Stimulated activated CD8-positive, alpha-beta memory T cell treated with anti-CD3 and anti-CD28 coated beads, Interleukin-12 subunit alpha, Interleukin-12 subunit beta, amount 100 ng/mL, for 24 hours (primary cell): ENCODE data around the gene MPHOSPH10.
"Not testable (repeated sequence)": the region's sequence is repeated elsewhere in the genome, so short reads cannot be mapped to it uniquely, and the experiment has no call there.

Experiments used
- DNase-seq: peaks from one replicate; pipeline ENCODE4 v3.0.0-alpha.2; 2020; ENCODE audit errors: extremely low read depth

Gene MPHOSPH10

GRCh38 chr2:71122387-71123298, 7.8 kb upstream of the MPHOSPH10 start:
- DNase-seq = no peak

- no peak for DNase-seq
Measured at GRCh38 chr2:71125506-71126294, 4.7 kb upstream of the MPHOSPH10 start.

DNA sequence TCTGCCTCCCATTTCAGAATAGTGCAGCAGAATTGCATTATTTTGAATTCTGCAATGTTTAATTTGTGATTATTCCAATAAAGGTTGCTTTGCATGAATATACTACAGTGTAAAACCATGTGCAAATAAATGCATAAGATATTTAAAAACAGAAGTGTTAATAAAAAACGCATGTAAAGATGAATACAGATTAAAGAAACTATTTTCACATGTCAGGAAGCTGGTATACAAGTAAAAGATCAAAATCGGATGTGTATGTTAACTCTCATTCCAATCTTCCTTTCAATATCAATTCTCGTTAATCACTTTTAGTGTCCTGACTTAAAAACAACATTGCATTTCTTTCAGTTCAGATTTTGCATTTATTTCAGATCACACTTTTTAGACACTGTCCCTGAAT, 3.5 kb upstream of the MPHOSPH10 start:
- no peak for DNase-seq

DNA sequence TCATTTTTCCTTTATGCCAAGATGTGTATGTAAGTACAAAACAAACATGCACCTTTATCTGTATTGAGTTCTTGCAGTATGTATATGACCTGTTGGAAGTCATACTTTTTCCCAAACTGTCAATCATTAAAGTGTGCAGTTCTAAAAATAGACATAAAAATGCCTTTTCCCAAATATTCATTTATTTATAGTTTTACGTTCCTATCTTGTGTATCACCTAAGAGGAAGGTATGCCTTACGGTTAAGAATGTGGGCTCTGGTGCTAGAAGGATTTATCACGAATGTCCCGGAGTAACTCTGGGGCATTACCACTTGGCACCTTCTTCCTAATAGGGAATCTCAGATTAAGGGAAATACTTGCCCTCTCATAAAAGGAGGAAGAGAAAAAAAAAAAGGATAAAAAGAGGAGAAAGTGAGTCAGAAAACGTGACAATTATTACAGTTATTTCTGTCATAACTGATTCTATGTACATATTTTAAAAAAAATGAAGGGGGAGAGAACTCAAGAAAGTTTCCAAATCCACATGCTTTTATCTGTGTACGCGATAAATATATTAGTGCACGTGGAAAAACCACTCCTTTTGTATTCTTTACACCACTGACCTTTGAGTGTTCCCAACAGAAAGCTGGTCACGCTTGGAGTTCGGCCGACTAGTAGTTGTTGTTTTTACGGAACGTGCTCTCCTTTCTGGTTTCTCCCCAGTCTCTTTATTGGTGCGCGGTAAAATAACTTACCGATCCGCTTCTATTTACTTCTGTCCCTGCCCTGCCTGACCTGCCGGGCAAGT, 1.1 kb upstream of the MPHOSPH10 start:
- no peak for DNase-seq

- DNase-seq = no peak
Measured at GRCh38 chr2:71129902-71130151, 607 bp upstream of the MPHOSPH10 start.

GRCh38 chr2:71130905-71131244, 441 bp downstream of the MPHOSPH10 start:
- no peak for DNase-seq

- DNase-seq = not testable (repeated sequence)
Measured at GRCh38 chr2:71131387-71132166, 1.1 kb downstream of the MPHOSPH10 start.

DNA sequence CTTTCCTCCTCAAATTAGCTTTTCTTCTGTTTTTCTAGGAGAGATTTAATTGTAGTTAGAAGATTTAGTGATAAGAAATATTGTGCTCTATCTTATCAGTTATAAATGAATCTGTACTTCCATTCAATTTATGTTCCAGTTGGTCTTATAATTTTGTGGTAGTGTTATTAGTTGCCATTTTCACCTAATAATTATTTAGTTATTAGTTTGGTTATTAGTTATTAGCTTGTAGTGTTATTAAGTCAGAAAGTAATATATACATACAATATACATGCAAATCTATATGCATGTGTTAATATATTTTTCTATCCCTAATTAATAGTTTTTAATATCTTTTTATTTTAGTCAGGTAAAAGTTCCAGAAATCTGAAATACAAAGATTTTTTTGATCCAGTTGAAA, 3.2 kb downstream of the MPHOSPH10 start:
- DNase-seq = no peak

DNA sequence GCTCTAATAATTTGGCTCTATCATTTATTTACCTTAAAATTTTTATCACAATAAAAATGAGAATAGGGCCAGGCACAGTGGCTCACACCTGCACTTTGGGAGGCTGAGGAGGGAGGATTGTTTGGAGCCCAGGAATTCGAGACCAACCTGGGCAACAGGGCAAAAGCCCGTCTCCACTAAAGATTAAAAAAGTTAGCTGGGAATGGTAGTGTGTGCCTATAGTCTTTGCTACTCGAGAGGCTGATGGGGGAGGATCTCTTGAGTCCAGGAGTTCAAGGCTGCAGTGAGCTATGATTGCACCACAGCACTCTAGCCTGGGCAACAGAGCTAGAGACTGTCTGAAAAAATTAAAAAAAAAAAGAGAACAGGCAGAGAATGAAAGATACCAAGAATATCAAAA, 5.7 kb downstream of the MPHOSPH10 start:
- no peak for DNase-seq

GRCh38 chr2:71143782-71144181, 13.3 kb downstream of the MPHOSPH10 start:
- DNase-seq = no peak

DNA sequence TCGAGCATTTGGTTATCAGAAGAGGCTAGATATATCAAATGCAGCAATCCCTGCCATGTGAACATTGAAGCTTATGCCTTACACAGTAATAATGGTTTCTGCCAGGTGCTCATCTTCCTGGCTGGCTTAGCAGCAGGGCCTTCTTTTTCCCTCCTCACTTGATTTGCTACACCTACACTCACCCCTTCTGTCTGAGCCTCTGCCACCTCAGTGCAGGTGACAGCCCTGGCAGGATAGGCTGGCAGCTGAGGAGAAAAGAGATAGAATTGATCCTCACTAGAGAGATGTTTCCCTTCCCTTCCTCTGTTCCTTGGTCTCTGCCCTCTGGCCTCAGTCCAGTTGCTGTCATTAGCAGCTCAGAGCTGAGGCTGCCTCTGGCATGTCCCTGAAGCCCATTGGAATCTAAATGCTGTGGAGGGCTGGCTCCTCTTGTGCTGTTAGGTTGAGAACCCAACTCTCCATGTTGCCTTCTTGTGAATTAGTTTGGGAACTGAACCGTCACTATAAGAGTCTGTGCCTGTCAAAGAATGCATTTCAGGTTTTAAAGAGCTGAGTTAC, 18.2 kb downstream of the MPHOSPH10 start:
- no peak for DNase-seq

- no peak for DNase-seq
Measured at GRCh38 chr2:71150082-71150816, 19.8 kb downstream of the MPHOSPH10 start.

DNA sequence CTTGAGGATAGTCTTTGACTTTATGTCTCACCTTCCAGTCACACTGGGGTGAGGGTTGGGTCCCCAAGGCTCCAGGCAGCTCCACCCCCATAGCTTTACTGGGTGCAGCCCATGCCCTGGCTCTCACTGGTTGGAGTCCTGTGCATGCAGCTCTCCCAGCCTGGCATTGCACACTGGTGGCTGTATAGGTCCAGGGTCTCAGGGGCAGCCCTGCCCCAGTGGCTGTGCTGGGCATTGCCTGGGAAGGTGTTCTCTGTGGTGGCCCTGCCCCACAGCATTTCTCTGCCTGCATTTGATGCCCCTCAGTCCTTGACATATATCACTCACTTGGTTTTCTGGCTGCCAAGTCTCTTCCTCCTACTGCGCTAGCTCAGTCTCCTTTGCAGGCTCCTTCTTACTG, 21.2 kb downstream of the MPHOSPH10 start:
- DNase-seq = no peak

GRCh38 chr2:71153585-71154224, 23.3 kb downstream of the MPHOSPH10 start:
- no peak for DNase-seq

DNA sequence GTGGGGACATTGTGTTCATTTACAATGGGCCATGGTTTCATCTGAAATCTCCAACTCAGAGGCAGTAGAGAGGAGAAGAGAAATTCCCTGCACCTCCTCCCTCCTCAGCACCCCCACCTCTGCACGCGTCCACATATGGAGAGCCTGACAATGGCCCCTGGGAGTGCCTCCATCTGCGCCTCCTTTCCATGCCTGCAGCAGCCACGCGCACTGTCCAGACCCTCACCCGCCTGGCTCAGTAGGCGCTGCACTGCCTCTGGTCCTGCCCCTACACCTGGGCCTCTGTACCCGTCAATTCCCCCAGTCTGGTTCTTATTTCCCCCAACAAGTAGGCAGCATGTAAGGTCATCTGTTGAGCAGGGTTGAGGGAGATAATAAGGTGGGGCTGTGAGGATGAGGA, 23.8 kb downstream of the MPHOSPH10 start:
- no peak for DNase-seq

GRCh38 chr2:71154798-71155197, 24.4 kb downstream of the MPHOSPH10 start:
- DNase-seq = no peak

GRCh38 chr2:71155846-71156245, 25.4 kb downstream of the MPHOSPH10 start:
- DNase-seq = no peak

DNA sequence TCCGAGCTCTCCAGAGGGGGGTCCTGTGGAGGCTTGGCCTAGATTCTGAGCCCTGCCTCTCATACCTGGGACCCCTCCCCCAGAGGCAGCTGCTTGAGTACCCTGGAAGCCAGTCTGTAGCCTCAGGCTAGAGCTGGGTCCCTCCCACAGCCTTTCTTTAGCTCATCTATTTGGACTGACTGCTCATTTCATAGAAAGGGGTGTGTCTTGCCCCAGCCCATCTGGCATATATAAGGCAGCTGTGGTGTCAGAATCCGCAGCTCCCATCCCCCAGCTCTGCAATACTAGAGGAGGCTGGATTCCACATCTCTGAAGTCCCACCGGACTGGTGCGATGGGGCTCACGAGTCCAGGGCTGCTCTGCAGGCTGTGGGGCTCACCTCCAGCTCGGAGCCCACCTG, 26.1 kb downstream of the MPHOSPH10 start:
- no peak for DNase-seq

DNA sequence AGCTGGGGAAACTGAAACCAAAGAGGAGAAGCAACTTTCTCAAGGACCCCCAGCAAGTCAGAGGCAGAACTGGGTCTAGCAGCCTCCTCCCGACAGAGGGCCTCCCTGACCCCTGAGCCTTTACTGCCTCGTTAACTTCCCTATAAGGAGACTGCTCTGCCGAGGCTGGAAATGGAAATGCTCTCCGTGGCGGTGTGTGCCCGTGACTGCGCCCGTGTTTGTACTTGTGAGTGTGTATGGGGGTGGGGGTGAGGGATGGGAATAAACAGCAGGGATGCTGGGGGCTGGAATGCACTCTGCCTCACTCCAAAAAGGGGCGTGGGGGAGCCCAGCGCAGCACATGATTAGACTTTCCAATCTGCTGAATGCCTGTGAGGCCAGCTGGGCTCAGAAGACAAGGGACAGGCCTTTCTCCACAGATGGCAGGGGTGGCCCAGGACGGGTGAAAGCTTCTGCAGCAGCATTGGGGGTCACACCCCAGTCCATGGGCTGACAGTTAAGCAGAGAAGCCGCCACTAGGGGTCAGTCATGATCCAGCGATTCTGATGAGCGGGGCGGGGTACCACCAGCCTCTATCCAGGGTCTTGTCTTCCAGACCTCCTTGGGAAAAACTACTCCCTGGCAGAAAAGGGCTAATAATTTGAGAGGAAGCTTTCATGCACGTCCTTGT, 26.8 kb downstream of the MPHOSPH10 start:
- DNase-seq = peak; percentile 28

GRCh38 chr2:71166812-71167211, 36.4 kb downstream of the MPHOSPH10 start:
- DNase-seq = no peak
